CD4-positive, alpha-beta T cell treated with Interleukin-6 for 4 hours (primary cell): ENCODE results near the gene KCNQ1.

ENCODE experiments used
- DNase-seq: peaks from one replicate; pipeline ENCODE4 v3.0.0-alpha.2; 2020; ENCODE audit warnings: mixed read lengths

Gene KCNQ1

DNA sequence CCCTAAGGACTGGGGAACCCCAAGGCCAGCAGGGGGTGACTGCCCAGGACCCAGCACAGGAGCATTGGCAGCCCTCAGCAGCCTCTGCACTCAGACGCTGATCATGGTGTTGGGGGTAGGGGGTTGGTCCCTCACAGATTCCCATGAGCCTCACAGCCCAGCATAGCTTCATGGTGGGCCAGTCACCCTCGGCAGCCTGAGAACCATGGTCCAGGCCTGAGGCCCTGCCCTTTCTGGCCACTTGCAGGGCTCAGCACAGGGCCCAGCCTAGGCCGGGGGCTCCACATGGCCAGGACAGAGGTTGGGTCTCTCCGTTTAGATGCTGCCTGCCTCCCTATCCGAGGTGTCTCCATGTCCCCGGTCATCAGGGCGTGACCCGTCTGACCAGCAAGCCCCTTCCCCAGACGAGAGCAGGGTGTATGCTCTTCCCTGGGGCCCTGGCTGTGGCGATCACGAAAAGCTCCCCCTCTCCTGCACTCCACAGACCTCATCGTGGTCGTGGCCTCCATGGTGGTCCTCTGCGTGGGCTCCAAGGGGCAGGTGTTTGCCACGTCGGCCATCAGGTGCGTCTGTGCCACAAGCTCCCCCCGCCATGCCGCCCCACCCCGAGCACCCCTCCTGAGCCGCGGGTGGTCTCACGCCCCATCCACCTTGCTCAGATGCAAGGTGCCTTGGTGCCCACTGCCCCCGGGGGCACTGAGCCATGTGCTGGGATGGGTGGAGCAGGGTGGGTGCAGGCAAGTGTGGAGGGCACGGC is 126.2 kb downstream of the KCNQ1 start:
- DNase-seq, result no peak

DNA sequence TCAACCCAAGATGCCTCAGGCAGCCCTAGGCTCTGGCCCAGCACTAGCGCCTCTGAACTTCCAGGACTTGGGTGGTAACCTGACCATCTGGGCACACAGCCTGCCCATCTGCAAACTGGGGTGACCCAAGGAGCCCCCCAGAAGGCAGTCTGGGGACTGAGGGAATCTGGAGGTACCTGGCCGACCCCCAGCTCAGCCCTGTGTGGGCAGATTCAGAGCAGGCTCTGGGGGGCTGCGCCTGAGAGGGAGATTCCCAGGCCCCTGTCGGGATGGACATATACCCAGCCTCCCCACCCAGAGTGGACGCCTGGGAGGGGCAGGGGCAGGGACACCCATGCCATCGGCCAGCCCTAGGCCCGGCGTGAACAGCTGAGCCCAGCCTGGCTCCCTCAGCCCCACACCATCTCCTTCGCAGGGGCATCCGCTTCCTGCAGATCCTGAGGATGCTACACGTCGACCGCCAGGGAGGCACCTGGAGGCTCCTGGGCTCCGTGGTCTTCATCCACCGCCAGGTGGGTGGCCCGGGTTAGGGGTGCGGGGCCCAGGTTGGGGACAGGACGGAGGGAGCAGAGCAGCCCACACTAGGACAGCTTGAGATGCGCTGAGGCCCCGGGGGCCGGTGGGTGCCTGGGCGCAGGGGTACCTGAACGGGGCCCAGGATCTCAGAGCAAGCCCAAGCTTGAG is 126.9 kb downstream of the KCNQ1 start:
- no peak for DNase-seq

DNA sequence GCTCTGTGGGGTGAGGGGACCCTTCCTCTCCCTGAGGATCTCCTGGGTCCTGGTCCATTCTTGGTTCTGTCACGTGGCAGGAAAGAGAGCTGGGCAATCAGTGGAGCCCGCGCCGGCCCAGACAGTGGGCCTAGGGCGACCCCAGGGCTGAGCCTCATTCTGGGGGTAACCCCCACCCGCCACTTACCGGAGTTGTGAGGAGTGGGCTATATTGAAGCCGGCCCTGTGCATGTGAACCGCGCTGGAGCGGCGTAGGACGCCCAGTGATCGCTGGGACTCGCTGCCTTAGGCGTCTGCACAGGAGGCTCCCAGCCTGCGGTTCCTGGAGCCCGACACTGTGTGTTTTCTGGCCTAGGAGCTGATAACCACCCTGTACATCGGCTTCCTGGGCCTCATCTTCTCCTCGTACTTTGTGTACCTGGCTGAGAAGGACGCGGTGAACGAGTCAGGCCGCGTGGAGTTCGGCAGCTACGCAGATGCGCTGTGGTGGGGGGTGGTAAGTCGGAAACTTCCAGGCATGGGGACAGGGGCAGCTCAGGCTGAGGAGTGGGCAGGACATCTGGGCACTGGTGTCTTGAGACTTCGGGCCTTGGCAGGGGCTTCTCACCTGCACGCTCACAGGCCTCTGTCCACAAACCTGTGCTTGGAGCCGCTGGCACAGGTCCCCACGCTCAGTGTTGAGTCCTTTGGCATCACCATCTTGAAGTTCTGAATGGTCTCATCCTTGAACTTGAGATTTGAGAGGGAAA is 127.9 kb downstream of the KCNQ1 start:
- no peak for DNase-seq

DNA sequence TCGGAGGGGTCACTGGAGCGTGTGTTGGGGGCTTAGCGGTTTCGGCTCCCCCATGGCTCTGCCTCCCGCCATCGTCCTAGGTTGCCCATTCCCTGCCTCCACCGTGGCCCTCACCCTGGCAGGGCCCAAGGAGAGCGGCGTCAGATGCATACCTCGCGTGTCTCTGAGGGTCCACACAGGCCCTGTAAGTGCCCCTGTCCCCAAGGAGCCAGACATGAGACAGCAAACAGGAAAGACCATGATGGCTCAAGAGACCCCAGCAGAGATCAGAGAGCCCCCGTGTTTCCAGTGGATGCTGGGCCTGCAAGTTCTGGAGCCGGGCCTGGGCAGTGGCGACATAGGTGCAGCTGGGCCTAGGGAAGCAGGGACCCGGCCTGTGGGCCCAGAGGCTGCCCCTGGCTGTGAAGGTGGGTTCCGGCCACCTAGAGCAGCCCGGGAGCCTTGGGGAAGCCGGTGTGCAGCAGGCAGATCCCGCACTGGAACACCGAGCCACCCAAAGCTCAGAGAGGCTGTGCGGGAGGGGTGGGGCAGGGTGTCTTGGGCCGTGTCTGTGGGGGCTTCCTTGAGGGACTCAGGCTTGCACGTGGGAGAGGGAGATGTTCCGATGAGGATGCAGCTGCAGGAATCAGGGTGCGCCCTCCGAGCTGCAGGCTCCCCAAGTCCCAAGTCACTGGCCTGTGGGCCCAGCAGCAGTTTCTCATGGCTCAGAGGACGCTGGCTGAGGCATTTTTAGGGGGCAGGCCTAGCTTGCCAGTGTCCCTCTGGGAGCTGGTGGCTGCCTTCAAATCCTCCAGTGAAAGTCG is 128.6 kb downstream of the KCNQ1 start:
- DNase-seq, result no peak

DNA sequence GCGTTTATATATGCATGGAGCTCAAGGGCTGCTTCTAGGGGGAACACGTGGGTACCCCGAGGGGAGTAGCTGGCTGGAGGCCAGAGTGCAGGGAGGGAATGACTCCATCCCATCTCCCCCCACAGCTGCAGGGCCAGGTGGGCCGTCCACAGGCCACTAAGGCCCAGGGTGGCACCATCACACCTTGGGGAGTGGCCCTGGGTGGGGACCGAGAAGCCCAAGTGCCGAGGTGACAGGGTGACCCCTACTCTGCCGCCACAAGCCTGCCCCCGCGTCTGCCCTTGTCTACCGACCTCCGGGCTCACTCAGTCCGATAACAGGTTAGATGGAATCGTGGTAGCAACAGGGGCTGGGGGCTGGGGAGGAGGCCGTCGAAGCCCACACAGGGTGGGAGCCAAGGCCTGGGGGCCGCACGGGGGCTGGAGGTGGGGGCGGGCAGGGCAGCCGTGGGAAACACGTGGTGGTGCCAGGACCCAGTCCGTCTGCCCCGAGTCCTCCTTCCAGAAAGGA is 129.3 kb downstream of the KCNQ1 start:
- DNase-seq, result no peak

DNA sequence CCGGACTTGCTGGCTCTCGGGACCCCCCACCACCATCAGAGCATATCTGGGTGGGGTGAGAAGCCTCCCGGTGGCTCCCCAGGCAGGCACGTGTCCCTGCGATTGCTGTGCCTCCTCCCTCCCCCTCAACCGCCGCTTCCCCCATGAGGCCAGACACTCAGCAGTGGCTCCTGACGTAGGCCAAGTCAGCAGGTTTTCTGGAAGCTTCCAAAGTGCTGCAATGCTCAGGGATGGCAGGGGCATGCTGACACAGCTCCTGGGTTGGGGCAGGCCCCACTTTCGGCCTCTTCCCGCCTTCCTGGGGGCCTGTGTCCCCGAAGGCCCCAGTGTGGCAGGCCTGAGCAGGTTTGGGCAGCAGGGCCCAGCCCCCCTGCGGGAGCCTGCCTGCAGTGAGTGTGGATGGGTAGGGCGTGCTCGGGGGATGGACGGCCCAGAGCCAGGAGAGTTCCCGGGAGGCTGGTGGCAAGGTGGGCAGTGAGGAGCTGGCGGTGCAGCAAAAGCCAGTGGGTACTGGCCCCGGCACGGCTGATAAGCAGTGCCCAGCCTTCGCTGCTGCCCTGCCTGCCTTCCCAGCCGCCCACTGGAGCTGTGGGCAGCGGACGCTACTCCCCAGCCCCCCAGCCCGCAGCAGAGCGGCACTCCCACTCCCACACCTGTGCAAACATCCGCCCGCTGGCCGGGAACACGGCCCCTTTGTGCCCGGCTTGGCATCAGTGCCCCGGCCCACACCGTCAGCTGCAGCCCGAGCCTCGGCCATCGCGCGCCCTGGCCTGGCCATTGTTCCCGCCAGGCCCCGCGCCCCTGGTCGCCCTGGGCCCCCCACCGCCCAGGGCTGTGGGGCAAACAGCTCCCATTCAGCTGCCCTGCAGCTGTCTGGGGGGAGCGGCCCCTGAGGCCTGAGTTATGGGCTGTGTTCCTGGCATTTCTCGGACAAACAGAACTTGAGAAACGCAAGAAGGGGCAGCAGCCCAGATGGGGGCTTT is 130.0 kb downstream of the KCNQ1 start:
- DNase-seq, result no peak

DNA sequence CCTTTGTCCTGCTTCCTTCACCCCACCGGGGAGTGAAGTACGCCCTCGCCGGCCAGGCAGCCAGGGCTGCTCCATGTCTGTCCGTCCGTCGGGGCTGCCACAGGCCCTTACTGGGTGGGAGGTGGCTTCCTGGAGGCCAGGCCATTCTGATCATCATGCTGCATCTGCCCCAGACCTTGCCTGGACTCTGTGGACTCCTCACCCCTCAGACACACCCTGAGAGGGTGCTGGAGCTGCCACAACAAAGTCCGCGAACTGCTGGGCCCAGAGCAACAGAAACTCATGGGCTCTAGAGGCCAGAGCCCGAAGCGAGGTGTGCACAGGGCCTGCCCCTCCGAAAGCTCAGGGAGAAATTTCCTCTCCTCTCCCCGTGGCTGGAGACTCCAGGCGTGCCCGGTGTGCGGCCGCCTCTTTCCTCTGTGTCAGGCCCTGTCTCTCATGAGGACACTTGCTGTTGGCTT is 130.8 kb downstream of the KCNQ1 start:
- no peak for DNase-seq

DNA sequence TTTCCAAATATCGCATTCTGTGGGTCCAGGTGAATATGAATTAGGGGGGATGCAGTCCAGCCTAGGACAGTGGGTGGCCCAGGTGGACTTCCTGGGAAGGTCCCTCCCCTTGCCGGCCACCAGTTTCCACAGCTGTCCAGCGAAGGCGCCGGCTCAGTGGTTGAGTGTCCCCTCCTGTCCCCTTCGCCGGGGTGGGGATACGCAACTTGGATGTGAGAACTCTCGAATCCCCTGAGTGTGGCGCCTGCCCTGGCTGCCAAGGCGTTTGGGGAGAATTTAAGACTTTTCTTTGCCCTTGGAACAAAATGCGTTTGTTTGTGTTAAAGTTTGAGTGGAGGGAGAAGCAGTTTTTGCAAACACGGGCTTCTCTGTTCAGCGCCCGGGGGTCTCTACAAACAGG is 131.3 kb downstream of the KCNQ1 start:
- DNase-seq, result no peak

DNA sequence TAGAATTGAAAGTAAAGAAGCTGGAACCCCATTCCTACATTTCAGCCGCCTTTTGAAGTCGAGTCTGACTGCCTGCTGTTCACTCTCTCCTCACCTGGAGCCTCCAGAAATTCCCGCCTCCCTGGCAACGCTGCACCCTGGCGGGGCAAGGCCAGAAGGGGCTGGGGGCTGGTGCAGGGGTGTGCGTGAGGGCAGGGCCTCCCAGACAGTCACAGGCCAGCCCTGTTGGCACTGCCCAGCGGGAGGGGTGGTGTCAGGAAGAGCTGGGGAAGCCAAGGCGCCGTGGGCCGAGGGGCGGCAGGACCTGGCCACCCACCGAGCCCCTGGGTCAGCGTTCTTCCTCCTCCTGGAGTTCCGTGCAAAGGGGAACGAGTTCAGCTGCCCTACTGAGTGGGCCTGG is 131.7 kb downstream of the KCNQ1 start:
- no peak for DNase-seq

DNA sequence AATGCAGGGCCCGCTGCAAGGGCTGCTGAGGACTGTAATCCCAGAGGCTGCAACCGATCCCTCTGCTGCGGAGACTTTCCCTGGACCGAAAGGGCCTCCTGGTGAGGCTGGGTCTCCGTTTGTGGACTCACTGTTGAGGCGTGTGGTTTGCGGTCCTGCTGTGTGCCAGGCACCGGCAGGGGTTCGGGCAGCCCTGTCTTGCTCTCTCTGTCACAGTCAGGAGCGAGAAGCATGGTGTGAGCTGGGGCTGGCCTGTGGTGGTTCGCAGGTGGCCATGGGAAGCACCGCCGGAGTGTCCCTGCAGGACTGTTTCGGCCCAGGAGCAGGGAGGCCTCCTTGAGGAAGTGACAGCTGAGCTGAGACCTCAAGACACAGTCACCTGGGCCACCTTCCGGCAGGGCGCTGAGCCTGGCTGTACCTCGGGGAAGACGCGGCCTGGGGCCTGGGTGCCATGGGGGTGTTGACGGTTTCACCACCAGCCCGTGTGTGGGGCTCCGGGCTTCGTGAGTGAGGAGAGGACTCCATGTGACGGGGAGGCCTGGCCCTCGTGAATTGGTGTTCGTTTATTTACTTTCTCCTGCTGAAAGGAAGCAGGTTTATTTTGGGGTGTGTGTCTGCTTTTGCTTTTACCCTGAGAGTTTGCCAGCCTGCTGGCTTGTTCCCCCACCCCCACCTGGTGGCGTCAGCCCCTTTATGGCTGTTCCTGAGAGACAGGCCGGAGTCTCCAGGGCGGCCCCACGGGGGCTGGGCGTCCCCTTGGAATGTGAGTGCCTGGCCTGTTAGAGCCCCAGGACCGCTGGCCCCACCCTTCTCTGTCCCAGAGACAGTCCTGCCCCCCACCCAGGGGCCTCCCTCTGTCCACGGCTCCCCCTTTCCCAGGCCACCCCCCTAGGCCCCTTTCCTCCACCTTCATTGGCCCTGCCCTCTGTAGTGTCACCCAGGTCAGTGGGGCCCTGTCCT is 132.5 kb downstream of the KCNQ1 start:
- DNase-seq, result no peak

DNA sequence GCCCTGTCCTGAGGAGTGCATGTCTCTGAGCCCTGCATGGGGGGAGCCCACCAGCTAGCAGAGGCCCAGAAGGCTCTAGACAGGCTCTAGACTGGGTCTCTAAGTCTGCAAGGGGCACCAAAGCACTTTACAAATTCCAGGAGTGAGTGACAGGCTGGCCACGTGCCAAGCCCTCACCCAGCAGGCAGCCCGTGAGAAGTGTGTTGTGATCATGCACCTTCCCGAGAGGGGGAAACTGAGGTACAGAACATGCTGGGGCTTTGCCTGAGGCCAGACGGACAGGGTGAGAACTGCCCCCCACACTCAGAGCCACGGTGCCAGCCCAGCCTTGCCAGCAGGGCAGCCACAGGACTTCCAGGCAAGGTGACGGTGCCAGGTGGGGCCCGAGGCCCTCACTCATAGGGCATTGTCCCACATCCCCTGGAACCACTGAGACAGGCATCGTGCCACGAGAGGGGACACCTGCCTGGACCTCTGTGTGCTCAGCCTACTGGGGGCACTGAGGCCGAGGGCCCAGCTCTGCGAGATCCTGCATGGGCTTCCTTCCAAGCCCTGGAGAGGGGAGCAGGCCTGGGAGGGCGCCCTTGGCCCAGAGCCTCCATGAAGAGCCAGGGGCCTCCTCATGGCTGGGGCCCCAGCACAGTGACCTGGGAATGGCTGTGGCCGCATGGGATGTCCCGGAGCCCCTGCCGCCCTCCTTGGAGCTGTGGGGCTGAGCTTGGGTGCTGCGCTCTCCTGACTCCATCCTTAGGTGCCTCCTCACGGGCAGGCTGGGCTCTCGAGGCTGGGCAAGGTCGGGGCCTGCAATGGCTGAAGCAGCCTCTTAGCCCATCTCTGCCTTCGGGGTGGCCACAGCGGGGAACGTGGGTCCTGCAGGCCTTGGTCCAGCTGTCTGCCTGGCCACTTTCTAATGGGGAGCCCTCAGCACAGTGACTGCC is 133.5 kb downstream of the KCNQ1 start:
- DNase-seq, result no peak

DNA sequence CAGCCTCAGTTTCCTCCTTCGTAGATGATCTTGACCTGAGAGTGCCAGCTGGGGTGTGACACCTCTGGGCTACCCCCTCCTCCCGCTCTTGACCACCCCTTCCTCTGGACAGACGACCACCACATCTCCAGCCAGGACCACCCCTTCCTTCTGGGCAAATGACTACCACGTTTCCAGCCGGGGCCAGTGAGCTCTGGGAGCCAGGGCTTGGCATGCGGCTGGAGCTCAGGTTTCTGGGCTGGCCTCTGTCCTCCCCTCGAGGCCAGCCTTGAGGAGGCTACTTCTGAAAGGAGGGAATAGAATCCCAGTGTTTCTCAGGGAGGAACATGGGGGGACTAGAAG is 134.1 kb downstream of the KCNQ1 start:
- DNase-seq, result no peak

DNA sequence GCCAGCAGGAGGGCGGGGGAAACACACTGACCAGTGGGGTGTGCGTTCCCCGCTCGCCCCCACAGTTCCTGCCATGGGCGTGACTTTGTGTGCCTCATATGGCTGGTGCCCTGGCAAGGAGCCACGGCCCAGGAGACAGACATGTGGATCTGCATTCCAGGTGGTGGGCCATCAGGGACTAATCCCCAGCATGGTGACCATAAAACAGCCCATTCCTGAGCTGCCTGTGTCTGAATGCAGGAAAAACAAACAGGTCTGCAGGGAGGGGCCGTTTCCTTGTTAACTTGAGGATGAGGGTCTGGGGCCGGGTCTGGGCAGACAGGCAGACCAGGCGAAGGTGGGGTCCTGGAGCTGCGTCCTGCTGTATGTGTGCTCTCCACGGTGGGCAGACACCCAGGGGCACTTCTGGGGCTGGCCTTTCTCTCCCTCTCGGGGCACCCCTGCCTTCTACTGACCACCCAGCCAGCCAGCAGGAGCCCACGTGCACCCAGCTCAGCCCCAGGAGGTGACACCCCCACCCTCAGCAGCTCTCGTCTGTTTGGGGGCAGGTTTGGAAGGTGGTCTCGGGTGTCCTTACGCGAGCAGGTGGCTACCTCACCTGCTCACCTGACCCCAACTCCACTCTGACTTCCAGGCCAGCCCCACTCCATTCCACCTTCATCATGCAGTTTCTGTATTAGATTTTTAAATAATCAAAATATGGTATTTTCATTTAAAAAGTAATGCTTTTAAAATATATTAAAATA is 134.7 kb downstream of the KCNQ1 start:
- no peak for DNase-seq

DNA sequence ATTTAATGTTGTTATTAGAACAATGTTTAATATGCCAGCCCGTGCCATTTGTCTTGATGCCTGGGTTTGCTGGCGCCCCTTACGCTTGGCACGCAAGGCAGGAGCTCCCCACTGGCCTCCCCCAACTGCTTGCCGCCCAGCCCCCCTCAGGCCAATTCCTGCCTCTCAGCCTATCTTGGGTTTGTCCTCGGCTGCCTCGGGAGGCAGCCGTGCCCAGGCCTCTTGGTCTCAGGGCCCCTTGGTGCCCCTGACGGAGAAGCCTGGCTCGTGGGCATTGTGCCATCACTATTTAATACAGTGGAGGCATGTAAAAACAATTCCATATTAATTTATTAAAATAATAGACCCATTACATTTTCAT is 135.2 kb downstream of the KCNQ1 start:
- no peak for DNase-seq

DNA sequence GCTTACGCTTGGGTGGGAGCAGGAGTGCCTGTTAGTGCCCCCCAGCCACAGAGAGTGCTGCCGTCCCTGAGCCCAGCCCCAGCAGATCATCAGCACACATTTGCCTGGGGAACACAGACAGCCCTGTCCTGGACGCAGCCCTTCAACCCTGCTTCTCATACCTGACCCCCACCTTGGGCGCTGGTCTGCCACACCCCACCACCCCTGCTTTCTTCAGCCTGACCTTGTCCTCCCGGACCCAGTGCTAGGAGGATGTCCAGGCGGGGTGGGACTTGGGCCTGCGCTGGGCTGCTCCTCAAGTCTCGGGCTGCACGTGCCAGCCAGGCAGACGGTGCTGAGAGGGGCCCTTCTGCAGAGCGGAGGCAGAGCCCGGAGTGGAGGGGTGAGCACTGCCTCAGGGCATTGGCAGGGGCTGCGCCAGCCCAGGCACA is 135.8 kb downstream of the KCNQ1 start:
- no peak for DNase-seq

DNA sequence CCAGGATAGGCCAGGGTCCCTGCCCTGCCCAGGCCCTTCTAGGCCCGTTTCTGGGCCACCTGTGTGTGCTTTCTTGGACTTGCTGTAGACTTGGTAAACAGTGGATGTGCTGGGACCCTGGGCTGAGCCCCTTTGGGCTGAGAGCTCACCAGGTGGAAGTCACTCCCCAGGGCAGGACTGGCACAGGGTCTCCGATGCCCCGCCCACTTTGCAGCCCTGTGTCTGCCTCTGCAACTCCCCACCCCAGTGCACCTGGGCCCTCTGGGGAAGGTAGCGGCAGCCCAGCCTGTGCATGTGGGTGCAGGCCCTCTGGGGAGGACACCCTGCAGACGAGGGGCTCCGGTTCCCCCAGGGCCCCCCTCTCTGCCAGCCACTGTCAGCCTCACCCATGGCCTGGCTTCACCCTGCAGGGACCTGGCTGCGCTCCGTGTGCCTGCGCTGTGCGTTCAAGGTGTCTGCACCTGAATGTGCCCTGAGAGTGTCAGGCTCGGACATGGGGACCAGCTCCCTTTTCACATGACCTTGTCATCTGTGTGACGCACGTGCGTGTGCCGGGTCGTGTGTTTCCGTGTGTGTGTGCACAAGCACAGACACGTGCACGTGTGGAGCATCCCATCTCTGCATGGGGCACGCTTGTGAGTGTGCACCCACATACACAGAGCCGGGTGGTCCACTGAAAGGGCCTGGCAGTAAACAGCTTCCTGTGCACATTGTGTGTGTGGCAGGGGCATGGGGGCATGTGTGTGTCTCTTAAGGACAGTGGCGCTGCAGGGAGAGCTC is 136.5 kb downstream of the KCNQ1 start:
- no peak for DNase-seq

DNA sequence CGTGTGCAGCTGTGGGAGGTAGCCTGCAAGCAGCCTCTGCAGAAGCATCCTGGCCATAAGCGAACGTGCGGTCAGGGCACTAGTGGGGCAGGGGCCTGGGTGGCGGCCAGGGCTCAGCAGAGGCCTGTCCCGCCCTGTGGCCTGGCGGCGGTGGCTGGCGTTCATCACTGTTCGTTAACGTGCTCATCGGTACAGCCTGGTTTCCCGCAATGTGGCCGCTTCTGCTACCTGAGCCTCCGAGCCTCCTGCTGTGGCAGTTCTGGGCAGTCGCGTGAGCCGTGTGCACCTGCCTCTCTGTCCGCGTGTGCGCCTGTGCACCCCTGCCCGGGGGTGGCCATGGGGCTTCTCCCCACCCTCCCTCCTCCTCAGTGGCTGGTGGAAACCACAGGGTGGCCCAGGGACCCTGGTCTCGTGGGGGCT is 137.1 kb downstream of the KCNQ1 start:
- no peak for DNase-seq
